ENCODE results near the gene NPC1.
A peak's percentile ranks its signal among the peaks of the same experiment; 100 is the strongest.
"Not testable (repeated sequence)": the region's sequence is repeated elsewhere in the genome, so short reads cannot be mapped to it uniquely, and the experiment has no call there.

Gene NPC1

GRCh38 chr18:23515911-23516546 is 70.3 kb downstream of the NPC1 start:
- DNase-seq, result peak; percentile 71

DNA sequence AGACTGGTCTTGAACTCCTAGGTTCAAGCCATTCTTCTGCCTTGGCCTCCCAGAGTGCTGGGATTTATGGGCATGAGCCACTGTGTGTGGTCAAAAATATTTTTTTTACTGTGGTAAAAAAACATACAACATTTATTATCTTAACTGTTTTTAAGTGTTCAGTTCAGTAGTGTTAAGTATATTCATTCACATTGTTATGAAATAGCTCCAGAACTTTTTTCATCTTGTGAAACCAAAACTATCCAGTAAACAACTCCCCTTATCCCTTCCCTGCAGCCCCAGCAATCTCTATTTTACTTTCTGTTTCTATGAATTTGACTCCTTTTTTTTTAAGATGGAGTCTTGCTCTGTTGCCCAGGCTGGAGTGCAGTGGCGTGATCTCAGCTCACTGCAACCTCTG is 73.7 kb downstream of the NPC1 start:
- DNase-seq, result no peak

DNA sequence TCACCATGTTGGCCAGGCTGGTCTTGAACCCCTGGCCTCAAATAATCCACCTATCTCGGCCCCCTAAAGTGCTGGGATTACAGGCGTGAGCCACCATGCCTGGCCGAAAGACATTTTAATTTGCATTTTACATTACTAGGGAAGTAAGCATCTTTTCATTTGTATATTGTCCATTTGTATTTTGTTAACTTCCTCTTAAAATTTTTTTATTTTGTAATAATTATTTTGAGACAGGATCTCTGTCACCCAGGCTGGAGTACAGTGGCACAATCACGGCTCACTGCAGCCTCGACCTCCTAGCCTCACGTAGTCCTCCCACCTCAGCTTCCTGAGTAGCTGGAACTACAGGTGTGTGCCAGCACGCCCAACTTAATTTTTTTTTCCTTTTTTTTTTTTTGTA is 74.1 kb downstream of the NPC1 start:
- not testable (repeated sequence) for DNase-seq

GRCh38 chr18:23510923-23511322 is 75.4 kb downstream of the NPC1 start:
- not testable (repeated sequence) for DNase-seq

DNA sequence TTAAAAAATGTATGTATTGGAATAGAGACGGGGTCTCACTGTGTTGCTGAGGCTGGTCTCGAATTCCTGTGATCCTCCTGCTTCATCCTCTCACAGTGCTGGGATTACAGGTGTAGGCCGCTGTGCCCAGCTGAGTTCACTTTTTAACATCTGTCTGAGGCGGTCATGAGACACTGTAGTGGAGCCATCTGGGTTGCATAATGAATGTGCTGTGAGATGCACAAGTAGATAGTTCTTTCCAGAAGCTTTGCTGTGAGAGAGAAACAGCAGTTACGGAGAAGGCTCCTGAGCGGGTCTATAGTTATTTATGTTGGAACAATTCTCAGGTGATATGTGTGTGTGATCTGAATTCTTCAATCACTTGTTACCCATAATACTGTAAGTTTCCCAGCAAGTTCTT is 79.9 kb downstream of the NPC1 start:
- DNase-seq, result no peak

- DNase-seq, result no peak
Measured at GRCh38 chr18:23504720-23505119, 81.6 kb downstream of the NPC1 start.

- DNase-seq, result no peak
Measured at GRCh38 chr18:23503963-23504344, 82.4 kb downstream of the NPC1 start.

GRCh38 chr18:23503038-23503962 is 83.0 kb downstream of the NPC1 start, which contains the start of gene RMC1:
RMC1 (plus strand) TSS chr18:23503511; CDS start chr18:23503619, 108 bp downstream.
- peak; percentile 95 for DNase-seq

DNA sequence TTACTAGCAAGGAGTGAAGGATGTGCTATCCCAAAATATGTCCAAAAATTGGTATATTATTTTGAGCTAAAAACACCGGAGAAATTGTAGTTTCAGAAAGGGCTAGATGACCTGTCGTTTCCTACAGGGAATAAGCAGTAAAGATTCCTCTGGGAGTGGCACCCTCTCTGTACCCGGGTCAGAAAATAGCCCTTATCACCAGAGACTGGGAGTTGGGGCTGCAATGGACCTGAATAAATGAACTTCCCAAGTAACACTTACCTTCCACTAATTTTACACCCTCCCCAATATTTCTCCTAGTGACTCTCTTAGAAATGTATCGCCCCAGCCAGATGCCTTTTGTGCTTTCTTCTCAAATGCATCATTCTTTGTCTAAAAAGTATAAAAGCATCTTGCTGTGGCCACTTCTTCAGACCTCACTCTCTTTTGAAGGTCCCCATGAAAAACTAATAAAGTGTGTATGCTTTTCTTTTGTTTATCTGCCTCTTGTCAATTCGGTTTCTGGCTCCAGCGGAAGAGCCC is 83.7 kb downstream of the NPC1 start:
- DNase-seq, result no peak

DNA sequence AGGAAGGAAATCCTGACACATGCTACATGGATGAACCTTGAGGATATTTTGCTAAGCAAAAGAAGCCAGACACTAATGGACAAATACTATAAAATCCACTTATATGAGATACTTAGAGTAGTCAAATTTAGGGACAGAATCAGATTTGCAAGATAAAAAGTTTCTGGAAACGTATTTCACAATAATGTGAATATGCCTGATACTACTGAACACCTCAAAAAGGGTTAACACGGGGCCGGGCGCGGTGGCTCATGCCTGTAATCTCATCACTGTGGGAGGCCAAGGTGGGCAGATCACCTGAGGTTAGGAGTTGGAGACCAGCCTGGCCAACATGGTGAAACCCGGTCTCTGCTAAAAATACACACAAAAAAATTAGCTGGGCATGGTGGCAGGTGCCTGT is 84.7 kb downstream of the NPC1 start:
- no peak for DNase-seq

DNA sequence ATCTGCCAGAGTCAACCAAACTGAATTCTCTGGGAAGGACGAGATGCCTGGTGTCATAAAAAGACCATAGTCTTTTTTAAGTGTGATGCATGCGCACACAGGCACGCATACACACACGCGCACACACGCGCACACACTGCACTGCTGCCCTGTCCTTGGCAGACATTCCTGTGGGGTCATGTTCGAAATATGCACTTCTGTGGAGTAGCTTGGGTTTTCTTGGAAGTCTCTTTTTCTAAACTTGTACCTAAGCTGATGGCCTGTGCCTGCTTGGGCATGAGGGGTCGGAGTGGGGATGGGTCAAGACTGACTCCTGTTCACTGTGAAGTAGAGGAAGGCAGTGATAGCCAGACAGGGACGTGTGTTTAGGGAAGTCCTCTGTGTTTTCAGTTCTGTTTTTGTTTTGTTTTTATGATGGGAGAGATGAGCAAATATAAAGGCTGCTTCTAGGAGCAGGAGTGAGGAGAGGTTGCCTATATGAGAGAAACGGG is 87.0 kb downstream of the NPC1 start:
- no peak for DNase-seq

- peak; percentile 76 for DNase-seq
Measured at GRCh38 chr18:23498877-23499276, 87.4 kb downstream of the NPC1 start.

DNA sequence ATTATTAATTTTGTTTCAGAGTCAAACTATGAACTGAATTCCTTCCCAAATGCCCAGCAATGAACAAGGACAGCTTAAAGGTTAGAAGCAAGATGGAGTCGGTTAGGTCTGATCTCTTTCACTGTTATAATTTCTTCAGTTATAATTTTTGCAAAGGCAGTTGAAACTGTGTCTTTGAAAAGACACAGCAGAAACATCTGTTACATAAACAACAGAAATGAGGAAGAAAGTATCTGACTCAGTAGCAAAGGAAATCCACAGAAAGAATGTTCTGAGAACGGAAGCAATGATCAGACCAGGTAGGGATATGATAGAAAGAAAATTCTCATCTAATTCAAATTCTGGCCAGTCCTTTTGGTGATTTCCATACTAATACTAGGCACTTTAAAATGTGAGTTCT is 88.2 kb downstream of the NPC1 start:
- no peak for DNase-seq

- no peak for DNase-seq
Measured at GRCh38 chr18:23495723-23496440, 90.4 kb downstream of the NPC1 start.

- no peak for DNase-seq
Measured at GRCh38 chr18:23494992-23495391, 91.3 kb downstream of the NPC1 start.

DNA sequence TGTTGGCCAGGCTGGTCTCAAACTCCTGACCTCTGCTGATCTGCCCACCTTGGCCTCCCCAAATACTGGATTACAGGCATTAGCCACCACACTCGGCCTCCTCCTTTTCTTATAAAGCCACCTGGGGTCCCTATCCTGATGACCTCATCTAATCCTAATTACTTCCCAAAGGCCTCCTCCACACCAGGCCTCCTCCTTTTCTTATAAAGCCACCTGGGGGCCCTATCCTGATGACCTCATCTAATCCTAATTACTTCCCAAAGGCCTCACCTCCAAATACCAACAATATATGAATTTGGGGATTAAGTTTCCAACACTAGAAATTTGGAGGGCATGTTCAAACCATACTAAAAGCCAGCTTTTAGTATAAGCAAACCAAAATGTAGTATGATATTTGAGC is 92.7 kb downstream of the NPC1 start:
- no peak for DNase-seq

GRCh38 chr18:23489586-23489985 is 96.7 kb downstream of the NPC1 start:
- DNase-seq, result not testable (repeated sequence)

DNA sequence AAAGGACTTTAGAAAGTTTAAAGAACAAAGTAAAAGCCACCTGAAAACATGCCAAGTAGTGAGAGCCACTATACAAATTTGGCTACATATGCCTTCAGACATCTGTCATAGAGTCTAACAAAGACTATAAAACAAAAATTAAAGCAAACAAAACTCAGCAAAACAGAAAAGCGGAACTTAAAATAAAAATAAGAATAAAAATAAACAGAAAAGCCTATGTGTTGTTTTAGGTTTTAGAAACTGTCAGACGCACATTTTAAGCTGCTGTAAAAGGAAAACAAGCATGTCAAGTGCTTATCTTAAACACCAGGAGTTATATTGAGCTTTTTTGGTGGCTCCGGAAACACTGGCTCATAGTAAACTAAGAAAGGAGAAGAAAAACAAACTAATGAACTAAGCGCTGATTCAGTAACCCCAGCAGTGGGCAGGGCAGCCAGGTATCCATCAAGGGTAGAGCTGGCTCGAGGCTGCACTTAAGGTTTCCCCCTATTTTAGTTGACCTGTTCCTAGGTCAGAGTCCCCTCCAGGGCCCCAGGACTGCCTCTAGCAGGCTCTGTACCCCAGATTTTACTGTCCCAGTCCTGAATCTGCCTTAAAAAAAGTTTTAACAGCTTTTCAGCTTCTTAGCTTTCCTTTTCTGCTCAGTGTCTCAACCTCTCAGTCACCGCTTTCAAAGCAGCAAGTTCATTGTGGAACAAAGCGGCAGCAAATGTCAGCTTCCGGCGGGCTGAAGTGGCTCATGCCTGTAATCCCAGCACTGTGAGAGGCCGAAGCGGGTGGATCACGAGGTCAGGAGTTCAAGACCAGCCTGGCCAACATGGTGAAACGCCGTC is 98.4 kb downstream of the NPC1 start:
- DNase-seq, result peak; percentile 68

GRCh38 chr18:23485386-23485785 is 100.9 kb downstream of the NPC1 start:
- DNase-seq, result no peak

DNA sequence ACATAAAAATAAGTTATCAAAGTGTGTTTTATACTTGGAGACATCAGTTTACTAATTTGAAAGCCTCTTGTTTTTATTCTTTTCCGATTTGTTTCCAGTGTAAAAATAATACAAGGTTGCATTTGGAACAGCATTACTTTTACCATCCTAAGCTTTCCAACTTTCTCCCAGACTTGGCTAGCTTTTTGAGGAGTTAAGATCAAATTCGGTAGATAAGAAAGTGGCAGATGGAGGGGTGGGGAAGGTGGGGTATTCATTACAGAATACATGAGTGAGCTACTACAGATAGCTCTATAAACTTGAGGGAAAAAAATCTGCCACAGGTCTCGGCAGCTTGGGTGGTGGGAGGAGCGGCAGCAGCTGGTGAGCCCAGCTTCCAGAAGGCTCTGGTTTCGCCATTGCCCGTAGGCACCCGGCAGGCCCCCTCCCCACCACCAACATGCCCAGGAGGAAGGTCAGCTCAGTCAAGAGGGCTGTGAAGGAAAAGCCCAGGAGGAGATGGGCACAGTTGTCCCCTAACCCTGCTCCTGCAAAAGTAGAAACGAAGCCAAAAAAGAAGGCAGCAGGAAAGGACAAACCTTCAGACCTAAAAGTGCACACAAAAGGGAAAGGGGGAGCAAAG is 101.6 kb downstream of the NPC1 start:
- DNase-seq, result no peak
